Measurements from ENCODE around the gene STAT5B.

Gene STAT5B

DNA sequence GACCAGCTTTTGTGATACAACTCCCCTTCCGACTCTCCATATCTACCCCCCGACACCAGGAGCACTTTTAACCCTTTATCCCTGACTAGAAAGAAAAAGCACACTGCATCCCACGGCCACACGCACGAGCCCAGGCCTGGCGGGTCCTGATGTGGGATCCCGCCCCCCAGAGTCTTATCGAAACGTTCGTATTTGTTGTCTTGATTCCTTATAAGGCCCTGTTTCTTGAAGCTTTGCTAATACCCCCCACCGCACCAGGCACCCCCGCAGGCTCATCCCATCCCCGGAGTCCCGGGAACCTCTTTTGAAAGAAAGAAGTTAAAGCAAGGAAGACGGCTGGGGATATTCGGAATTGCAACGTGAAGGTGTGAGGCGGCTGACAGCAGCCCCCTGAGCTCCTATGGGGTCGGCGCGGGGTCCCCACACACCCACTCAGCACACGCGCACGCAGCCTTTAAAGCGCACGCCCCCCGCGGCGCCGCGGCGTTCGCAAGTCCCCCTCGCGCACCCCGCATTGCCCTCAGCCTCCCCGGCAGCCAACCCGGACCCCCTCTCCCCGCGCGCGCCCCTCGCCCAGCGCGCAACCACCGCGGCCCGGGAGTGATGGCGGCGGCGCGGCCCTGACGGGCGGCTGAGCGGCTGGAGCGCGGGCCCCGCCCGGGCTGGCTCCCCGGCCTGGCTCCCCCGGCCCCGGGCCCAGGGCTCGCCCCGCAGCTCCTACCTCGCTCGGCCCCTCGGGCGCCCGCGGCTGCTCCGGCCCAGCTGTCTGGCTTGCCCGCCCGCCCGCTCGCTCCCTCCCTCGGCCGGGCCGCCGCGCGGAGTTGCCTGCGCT is 448 bp downstream of the STAT5B start:
- Histone ChIP-seq H3K9me3 (replicated peaks; ENCODE audit: insufficient read depth, low read length) (no peaks in the 10 kb centered on the region), H3K4me1 (ENCODE audit: low read length) (no peaks in the 10 kb centered on the region), H4K20me1 (ENCODE audit: insufficient read depth, low read length) (no peaks in the 10 kb centered on the region), H3K9ac (ENCODE audit: low read length) (peak overlapping the region; percentile 65; the same call in 1 of the 2 replicates), H3K4me3 (ENCODE audit: low read length) (peak overlapping the region; percentile 87), H3K9me2 (replicated peaks; ENCODE audit: insufficient read depth, low read length) (no peaks in the 10 kb centered on the region), H3K79me2 (ENCODE audit: low read length) (peaks cover 27% of the 10 kb centered on the region), H3K4me2 (ENCODE audit: low read depth, low read length) (peak overlapping the region; percentile 95), H3K27me3 (replicated peaks; ENCODE audit: insufficient read depth, low read length) (no peaks in the 10 kb centered on the region), H3F3A (ENCODE audit: insufficient read depth, low read length) (no peaks in the 10 kb centered on the region), H3K27ac (ENCODE audit: low read length) (no peak overlapping the region), H3K36me3 (replicated peaks; ENCODE audit: insufficient read depth, low read length) (no peaks in the 10 kb centered on the region), H2AFZ (ENCODE audit: low read length) (peak overlapping the region; percentile 80)
- DNase-seq: no peak
- TF ChIP-seq, protein P1, sequence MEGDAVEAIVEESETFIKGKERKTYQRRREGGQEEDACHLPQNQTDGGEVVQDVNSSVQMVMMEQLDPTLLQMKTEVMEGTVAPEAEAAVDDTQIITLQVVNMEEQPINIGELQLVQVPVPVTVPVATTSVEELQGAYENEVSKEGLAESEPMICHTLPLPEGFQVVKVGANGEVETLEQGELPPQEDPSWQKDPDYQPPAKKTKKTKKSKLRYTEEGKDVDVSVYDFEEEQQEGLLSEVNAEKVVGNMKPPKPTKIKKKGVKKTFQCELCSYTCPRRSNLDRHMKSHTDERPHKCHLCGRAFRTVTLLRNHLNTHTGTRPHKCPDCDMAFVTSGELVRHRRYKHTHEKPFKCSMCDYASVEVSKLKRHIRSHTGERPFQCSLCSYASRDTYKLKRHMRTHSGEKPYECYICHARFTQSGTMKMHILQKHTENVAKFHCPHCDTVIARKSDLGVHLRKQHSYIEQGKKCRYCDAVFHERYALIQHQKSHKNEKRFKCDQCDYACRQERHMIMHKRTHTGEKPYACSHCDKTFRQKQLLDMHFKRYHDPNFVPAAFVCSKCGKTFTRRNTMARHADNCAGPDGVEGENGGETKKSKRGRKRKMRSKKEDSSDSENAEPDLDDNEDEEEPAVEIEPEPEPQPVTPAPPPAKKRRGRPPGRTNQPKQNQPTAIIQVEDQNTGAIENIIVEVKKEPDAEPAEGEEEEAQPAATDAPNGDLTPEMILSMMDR (IDR thresholded peaks at IDR 0.05; ENCODE audit: low read length): no peak
- TF ChIP-seq EZH2phosphoT487 (IDR thresholded peaks at IDR 0.05; ENCODE audit: low read length): no peak
- TF ChIP-seq EZH2 (optimal IDR thresholded peaks at IDR 0.05; ENCODE audit: low read depth, low read length): no peak

DNA sequence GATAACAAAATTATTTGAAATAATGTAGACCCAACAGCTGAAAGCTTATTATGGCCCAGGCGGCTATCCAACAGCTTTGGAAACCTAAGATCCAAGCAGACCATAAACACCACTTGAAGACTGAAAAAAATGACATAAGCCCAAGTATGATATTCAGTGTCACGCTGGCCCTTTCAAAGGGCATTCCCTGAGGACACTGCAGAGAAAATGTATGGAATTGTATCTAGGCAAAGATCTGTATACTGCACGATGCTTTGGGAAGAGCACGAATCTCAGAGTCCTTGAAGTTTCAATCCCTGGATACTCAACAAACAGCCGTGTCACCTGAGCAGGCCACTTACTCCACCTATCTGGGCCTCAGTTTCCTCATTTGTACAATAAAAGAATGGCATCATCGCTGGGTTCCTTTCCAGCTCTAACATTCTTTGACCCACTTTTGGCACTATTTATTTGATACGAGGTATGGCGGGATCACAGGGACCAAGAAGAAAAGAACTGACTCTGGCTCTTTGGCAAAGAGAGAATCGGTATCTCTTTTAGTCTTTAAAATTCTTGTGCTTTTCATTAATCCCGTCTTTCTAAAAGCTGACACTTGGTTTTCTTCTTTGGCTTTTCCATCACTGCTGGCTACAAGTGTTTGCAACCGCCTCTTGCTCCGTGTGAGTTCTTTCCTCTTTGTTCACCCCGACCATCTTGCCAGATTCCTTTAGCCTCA is 1.2 kb downstream of the STAT5B start:
- H3K9me2 ChIP-seq (replicated peaks; ENCODE audit: insufficient read depth, low read length): no peaks in the 10 kb centered on the region
- H3F3A ChIP-seq (ENCODE audit: insufficient read depth, low read length): no peaks in the 10 kb centered on the region
- no peaks in the 10 kb centered on the region for H4K20me1 ChIP-seq (ENCODE audit: insufficient read depth, low read length)
- peak overlapping the region; percentile 95 for H3K4me2 ChIP-seq (ENCODE audit: low read depth, low read length)
- H3K4me1 ChIP-seq (ENCODE audit: low read length): no peaks in the 10 kb centered on the region
- H2AFZ ChIP-seq (ENCODE audit: low read length): peak overlapping the region; percentile 80; the same call in 1 of the 2 replicates
- peak overlapping the region; percentile 65; the same call in 1 of the 2 replicates for H3K9ac ChIP-seq (ENCODE audit: low read length)
- no peaks in the 10 kb centered on the region for H3K36me3 ChIP-seq (replicated peaks; ENCODE audit: insufficient read depth, low read length)
- no peaks in the 10 kb centered on the region for H3K9me3 ChIP-seq (replicated peaks; ENCODE audit: insufficient read depth, low read length)
- H3K4me3 ChIP-seq (ENCODE audit: low read length): peak overlapping the region; percentile 87
- TF ChIP-seq, protein P1 (IDR thresholded peaks at IDR 0.05; ENCODE audit: low read length): no peak
- TF ChIP-seq EZH2 (optimal IDR thresholded peaks at IDR 0.05; ENCODE audit: low read depth, low read length) (no peak), EZH2phosphoT487 (IDR thresholded peaks at IDR 0.05; ENCODE audit: low read length) (no peak)
- no peaks in the 10 kb centered on the region for H3K27me3 ChIP-seq (replicated peaks; ENCODE audit: insufficient read depth, low read length)
- no peak overlapping the region for H3K27ac ChIP-seq (ENCODE audit: low read length)
- DNase-seq: no peak
- H3K79me2 ChIP-seq (ENCODE audit: low read length): peaks cover 27% of the 10 kb centered on the region

DNA sequence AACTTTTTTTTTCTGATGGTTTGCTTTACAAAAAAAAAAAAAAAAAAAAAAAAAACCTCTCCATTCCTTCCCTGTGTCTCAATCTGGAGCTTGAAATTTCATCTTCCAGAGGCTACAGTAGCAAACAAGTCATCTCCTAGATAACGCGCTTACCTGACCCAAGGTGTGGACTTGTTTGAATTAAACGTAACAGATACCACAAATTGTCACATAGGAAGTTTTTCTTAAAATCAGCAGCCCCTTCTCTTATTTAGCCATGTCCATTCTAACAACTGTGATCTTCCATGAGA is 2.0 kb downstream of the STAT5B start:
- no peaks in the 10 kb centered on the region for H3K36me3 ChIP-seq (replicated peaks; ENCODE audit: insufficient read depth, low read length)
- no peak overlapping the region for H3K4me2 ChIP-seq (ENCODE audit: low read depth, low read length)
- H4K20me1 ChIP-seq (ENCODE audit: insufficient read depth, low read length): no peaks in the 10 kb centered on the region
- H3K27ac ChIP-seq (ENCODE audit: low read length): no peak overlapping the region
- no peaks in the 10 kb centered on the region for H3K27me3 ChIP-seq (replicated peaks; ENCODE audit: insufficient read depth, low read length)
- H3K4me1 ChIP-seq (ENCODE audit: low read length): no peaks in the 10 kb centered on the region
- TF ChIP-seq EZH2 (optimal IDR thresholded peaks at IDR 0.05; ENCODE audit: low read depth, low read length): no peak
- TF ChIP-seq, protein P1 (IDR thresholded peaks at IDR 0.05; ENCODE audit: low read length): no peak
- no peak overlapping the region for H2AFZ ChIP-seq (ENCODE audit: low read length)
- H3K79me2 ChIP-seq (ENCODE audit: low read length): peaks cover 27% of the 10 kb centered on the region
- no peak overlapping the region for H3K9ac ChIP-seq (ENCODE audit: low read length)
- H3K9me3 ChIP-seq (replicated peaks; ENCODE audit: insufficient read depth, low read length): no peaks in the 10 kb centered on the region
- no peak overlapping the region for H3K4me3 ChIP-seq (ENCODE audit: low read length)
- no peaks in the 10 kb centered on the region for H3K9me2 ChIP-seq (replicated peaks; ENCODE audit: insufficient read depth, low read length)
- H3F3A ChIP-seq (ENCODE audit: insufficient read depth, low read length): no peaks in the 10 kb centered on the region
- DNase-seq: no peak

Data from MM.1S (cell line).